Activated CD4-positive, alpha-beta T cell treated with anti-CD3 and anti-CD28 coated beads for 4 hours (primary cell): ENCODE data around the gene ALG1L2.
"Not testable (repeated sequence)": the region's sequence is repeated elsewhere in the genome, so short reads cannot be mapped to it uniquely, and the experiment has no call there.

Experiments used
- DNase-seq, 2 donors: peaks; one replicate each; pipeline ENCODE4 v3.0.0-alpha.2; 2020

Gene ALG1L2

DNA sequence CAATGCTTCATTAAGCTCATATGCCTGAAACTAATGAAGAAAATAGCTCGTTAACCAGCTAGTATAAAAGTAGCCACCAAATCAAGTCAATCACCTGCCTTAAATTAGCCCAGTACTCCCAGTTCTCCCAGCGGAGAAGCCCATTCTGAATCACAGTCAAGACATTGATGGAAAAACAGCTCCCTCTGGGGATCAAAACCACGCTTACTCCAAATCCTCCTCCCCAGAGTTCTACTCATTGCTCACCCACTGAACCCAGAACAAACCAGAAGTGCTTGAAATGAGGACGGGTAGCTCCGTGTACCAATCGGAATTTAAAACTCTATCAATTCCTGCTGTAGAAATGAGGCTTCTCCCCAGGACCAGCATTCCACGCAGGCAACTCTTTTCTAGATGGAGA lies 54.7 kb downstream of the ALG1L2 start:
- DNase-seq = not testable (repeated sequence)

GRCh38 chr3:130137685-130138084 lies 56.1 kb downstream of the ALG1L2 start:
- not testable (repeated sequence) for DNase-seq

DNA sequence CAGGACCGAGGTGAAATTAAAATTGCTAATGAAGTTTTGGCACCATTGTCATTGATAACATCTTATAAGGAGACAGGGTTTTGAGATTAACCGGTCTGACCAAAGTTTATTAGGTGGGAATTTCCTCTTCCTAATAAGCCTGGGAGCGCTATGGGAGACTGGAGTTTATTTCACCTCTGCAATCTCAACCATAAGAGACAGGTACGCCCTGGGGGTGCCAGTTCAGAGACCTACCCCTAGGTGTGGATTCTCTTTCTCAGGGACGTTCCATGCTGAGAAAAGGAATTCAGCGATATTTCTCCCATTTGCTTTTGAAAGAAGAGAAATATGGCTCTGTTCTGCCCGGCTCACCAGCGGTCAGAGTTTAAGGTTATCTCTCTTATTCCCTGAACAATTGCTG lies 57.4 kb downstream of the ALG1L2 start:
- DNase-seq = not testable (repeated sequence)

DNA sequence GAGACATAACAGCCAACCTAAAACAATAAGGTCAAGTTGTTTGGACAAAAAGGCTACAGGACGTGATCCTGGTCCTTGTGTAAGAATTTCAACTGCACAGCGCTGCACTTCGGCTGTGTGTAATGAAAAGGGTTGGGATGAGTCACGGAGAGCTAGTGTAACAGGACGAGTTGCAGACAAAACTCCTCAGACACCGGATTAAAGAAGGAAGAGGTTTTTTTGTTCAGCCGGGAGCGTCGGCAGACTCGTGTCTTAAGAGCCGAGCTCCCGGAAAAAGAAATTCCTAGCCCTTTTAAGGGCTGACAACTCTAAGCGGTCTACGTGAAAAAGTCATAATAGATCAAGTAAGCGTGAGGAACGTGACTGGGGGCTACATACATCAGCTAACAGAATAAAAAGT lies 59.1 kb downstream of the ALG1L2 start:
- not testable (repeated sequence) for DNase-seq

DNA sequence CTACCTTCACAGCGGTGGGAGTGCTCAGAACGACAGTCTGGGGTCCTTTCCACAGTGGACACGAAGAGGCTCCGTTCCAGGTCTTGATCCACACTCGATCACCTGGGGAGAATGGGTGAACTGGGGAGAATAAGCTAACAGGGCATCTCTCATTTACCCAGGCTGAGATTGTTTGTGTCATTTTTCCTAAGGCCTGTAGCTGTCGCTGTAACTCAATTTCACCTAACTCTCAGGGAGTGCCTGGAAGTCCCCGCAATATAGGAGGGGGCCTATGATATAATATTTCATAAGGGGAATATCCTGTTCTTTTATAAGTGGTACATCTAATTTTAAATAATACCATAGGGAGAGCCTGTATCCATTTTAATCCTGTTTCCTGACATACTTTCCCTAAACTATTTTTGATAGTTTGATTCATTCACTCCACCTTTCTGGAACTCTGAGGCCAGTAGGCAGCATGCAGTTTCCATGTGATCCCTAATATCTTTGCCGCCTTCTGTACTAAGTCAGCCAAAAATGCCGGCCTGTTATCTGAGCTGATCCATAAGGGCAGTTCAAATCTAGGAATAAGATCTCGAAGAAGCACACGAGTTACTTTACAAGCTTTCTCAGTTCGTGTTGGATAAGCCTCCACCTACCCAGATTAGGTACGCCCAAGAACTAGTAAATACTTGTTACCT lies 62.2 kb downstream of the ALG1L2 start:
- not testable (repeated sequence) for DNase-seq

DNA sequence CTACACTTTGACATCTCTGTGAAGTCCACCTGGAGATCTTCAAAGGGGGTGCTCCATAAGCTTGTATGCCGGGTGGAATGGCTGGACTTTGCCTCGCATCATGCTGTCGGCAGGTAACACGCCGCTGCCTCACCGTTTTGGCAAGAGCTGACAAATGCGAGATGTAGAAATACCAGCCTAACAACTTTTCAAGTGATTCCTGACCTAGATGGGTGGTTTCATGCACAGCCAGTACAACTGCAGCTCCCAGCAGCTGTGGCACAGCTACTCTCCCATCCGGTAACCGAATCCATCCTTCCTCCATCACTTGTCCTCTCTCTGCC lies 62.7 kb downstream of the ALG1L2 start:
- DNase-seq = not testable (repeated sequence)

GRCh38 chr3:130145456-130145855 lies 63.8 kb downstream of the ALG1L2 start:
- not testable (repeated sequence) for DNase-seq

DNA sequence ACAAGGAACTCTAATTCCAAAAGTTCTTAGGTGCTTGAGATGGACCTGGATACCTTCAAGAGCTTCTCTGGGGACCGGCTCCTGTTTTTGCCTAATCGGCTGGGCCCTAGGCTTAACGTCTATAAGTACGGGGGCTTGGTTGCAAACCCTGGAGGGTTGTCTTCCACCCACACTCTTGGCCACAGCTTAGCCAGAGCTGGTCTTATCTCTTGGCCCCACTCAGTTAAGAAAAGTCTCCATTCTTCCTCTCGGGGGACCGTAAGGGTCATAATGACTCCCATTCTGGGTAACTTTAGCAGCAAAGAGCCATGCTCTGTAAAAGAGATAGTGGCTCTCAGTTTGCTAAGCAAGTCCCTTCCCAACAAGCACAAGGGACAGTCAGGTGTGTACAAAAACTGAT lies 64.8 kb downstream of the ALG1L2 start:
- DNase-seq = not testable (repeated sequence)
